ENCODE data around the gene SLAIN1. TPM values are rescaled to one million over a fixed set of nuclear protein-coding genes. Genes with fewer than 3 reads are reported as not detected.

The SLAIN1 gene
- total RNA-seq, 3 donors from 2014 or later: 3.0 to 16.7 (median 15.1) TPM

GRCh38 chr13:77806518-77806917, 109.0 kb downstream of the SLAIN1 start:
- H3K36me3 ChIP-seq: no peaks in the 10 kb centered on the region
- H3K4me3 ChIP-seq: no peak overlapping the region
- no peak for DNase-seq (ENCODE audit: low spot score in 2 of 2)
- no peaks in the 10 kb centered on the region for H3K27me3 ChIP-seq
- no peaks in the 10 kb centered on the region for H3K4me1 ChIP-seq
- H3K27ac ChIP-seq: no peak overlapping the region
- TF ChIP-seq CTCF (IDR thresholded peaks at IDR 0.05) (no peak), POLR2AphosphoS5 (IDR thresholded peaks at IDR 0.05) (no peak), POLR2A (IDR thresholded peaks at IDR 0.05) (no peak)
- intact Hi-C loops (cut with DNase I; ENCODE audit: low total_unique reads): no loop called here
- H3K9me3 ChIP-seq: no peaks in the 10 kb centered on the region

DNA sequence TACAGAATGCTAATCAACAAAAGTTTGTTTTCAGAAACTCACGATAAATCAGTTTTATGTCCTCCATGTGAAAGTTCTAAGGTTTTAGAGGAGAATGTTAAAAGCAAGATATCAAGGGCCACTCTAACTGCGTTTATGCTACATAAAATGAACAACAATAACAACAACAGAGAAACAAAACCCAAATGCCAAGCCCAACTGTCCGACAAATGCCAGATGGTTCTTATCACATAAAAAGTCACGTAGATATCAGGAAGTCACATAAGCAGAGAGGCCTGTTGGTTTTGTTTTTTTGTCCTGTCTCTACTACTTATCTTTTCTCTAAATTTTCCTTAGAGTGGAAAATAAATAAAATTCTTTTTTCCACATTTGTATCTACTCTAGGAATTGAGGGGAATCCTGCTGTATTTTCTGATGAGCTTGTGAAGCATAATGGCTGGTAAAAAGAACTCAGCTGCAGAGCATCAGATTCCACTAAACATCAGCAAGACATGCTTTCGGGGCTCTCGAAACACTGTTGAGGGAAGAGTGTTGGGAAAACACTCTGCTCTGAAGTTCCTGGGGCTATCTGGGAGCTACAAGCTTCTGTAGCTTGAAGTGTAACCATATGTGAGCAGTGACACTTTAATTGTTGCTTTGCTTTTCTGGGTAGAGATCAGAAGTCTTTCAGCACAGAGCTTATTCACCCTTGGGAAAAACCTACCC, 110.1 kb downstream of the SLAIN1 start:
- Histone ChIP-seq H3K9me3 (no peaks in the 10 kb centered on the region), H3K4me1 (no peaks in the 10 kb centered on the region), H3K36me3 (no peaks in the 10 kb centered on the region), H3K27me3 (no peaks in the 10 kb centered on the region), H3K27ac (no peak overlapping the region), H3K4me3 (no peak overlapping the region)
- no peak for TF ChIP-seq POLR2AphosphoS5 (IDR thresholded peaks at IDR 0.05)
- TF ChIP-seq POLR2A (IDR thresholded peaks at IDR 0.05): no peak
- no peak for TF ChIP-seq CTCF (IDR thresholded peaks at IDR 0.05)
- DNase-seq (ENCODE audit: low spot score in 2 of 2): no peak
- intact Hi-C loops (cut with DNase I; ENCODE audit: low total_unique reads): no loop called here

GRCh38 chr13:77810430-77810829, 112.9 kb downstream of the SLAIN1 start:
- intact Hi-C loops (cut with DNase I; ENCODE audit: low total_unique reads): no loop called here
- no peak for DNase-seq (ENCODE audit: low spot score in 2 of 2)
- TF ChIP-seq POLR2AphosphoS5 (IDR thresholded peaks at IDR 0.05): no peak
- peak in 1 of 3 donors; percentile 25 for TF ChIP-seq CTCF (IDR thresholded peaks at IDR 0.05)

GRCh38 chr13:77810878-77811277, 113.4 kb downstream of the SLAIN1 start:
- DNase-seq (ENCODE audit: low spot score in 2 of 2): no peak
- Histone ChIP-seq H3K9me3 (no peaks in the 10 kb centered on the region), H3K27me3 (no peaks in the 10 kb centered on the region), H3K4me3 (no peak overlapping the region), H3K36me3 (no peaks in the 10 kb centered on the region), H3K4me1 (no peaks in the 10 kb centered on the region), H3K27ac (no peak overlapping the region)
- TF ChIP-seq POLR2A (IDR thresholded peaks at IDR 0.05): no peak
- no peak for TF ChIP-seq POLR2AphosphoS5 (IDR thresholded peaks at IDR 0.05)
- no peak for TF ChIP-seq CTCF (IDR thresholded peaks at IDR 0.05)
- intact Hi-C loops (cut with DNase I; ENCODE audit: low total_unique reads): no loop called here

More at GRCh38 chr13:77810430-77810829, 112.9 kb downstream of the SLAIN1 start:
- Histone ChIP-seq H3K4me3 (no peak overlapping the region), H3K27me3 (no peaks in the 10 kb centered on the region), H3K9me3 (no peaks in the 10 kb centered on the region), H3K27ac (no peak overlapping the region), H3K4me1 (no peaks in the 10 kb centered on the region), H3K36me3 (no peaks in the 10 kb centered on the region)

DNA sequence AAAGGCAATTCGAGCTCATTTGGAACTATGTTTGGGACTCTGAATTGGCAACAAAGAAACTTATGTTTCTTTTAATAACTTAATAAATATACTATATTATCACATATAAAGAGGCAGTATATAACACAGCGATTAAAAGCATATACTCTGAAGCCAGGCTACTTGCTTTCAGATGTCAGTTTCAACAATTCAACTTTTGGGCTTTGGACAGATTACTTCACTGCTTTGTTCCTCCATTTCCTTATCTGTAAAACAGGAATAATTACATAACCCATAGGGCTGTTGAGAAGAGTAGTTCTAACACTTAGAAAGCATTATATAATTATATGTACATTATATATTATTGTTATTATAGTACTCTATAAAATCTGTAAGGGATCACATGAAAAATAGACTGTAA, 113.9 kb downstream of the SLAIN1 start:
- Histone ChIP-seq H3K27me3 (no peaks in the 10 kb centered on the region), H3K4me3 (no peak overlapping the region), H3K9me3 (no peaks in the 10 kb centered on the region), H3K36me3 (no peaks in the 10 kb centered on the region), H3K4me1 (no peaks in the 10 kb centered on the region), H3K27ac (no peak overlapping the region)
- DNase-seq (ENCODE audit: low spot score in 2 of 2): no peak
- intact Hi-C loops (cut with DNase I; ENCODE audit: low total_unique reads): no loop called here
- TF ChIP-seq POLR2A (IDR thresholded peaks at IDR 0.05): no peak
- TF ChIP-seq POLR2AphosphoS5 (IDR thresholded peaks at IDR 0.05): no peak
- no peak for TF ChIP-seq CTCF (IDR thresholded peaks at IDR 0.05)
